HCT116 (cell line): Measurements from ENCODE around the gene GBF1.

ENCODE experiments used
- CTCF ChIP-seq, 3 experiments: fragments of 200-600 bp in 1 of 3; sonication (generic) in 1 of 3; IDR thresholded peaks in 2 of 3; conservative IDR thresholded peaks in 1 of 3; 2 replicates each; pipeline ENCODE4 v1.5.1; 2012 to 2017; ENCODE audit warnings: low read depth in 2 of 3, low read length in 2 of 3, antibody characterized with exemption in 1 of 3, borderline replicate concordance in 1 of 3, control low read depth in 1 of 3, mild to moderate bottlenecking in 1 of 3, mixed read lengths in 1 of 3, mixed run types in 1 of 3, moderate library complexity in 1 of 3; ENCODE audit not compliant: insufficient read depth in 1 of 3
- POLR2AphosphoS5 ChIP-seq: IDR thresholded peaks from 2 replicates; pipeline ENCODE4 v1.6.1; 2011; ENCODE audit warnings: mild to moderate bottlenecking, low read depth, low read length, moderate library complexity

GRCh38 chr10:102302611-102303010 lies 57.3 kb downstream of the GBF1 start:
- no peak for TF ChIP-seq CTCF (IDR thresholded peaks at IDR 0.05 in 2 of 3, conservative IDR thresholded peaks at IDR 0.05 in 1 of 3; ENCODE audit: borderline replicate concordance in 1 of 3, insufficient read depth in 1 of 3, low read depth in 2 of 3, low read length in 2 of 3)
- no peak for TF ChIP-seq POLR2AphosphoS5
